GM21576 (cell line): ENCODE measurements around the gene MMP20.

Experiments
- ATAC-seq: cut with Tn5 transposase; IDR thresholded peaks from one replicate; pipeline ENCODE4 v1.9.1; 2021; ENCODE audit warnings: mild to moderate bottlenecking, moderate library complexity; ENCODE audit not compliant: unreplicated experiment

The MMP20 gene

DNA sequence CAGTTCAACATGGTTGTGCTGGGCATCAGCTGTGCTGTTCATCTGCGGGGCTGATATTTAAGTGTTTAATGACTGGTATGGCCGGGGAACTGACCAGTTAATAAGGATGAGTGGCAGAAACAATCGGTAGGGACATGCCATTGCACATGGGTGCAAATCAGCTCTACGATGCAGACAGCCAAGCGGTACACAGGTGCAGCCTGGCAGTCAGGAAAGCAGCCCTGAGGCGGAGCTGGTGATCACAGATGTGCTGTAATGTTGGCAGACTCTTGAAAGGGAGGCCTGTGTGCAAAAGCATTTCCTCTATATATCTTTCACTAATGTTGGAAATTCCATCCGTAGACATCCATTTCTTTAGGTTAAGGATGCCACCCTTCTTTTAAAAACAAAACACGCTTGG is 1.1 kb downstream of the MMP20 start:
- no peak for ATAC-seq

DNA sequence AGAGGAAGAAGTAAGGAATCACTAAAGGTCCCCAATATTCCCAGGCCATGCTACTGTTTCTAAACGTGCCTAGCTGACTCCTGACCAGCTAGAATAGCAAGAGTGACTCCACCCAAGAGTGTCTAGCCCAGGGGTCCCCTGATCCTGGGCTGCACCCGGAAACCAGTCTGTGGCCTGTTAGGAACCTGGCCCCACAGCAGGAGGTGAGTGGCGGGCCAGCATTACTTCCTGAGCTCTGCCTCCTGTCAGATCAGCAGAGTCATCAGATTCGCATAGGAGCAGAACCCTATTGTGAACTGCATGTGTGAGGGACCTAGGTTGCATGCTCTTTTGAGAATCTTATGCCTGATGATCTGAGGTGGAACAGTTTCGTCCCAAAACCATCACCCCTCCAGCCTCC is 2.0 kb downstream of the MMP20 start:
- ATAC-seq: no peak

DNA sequence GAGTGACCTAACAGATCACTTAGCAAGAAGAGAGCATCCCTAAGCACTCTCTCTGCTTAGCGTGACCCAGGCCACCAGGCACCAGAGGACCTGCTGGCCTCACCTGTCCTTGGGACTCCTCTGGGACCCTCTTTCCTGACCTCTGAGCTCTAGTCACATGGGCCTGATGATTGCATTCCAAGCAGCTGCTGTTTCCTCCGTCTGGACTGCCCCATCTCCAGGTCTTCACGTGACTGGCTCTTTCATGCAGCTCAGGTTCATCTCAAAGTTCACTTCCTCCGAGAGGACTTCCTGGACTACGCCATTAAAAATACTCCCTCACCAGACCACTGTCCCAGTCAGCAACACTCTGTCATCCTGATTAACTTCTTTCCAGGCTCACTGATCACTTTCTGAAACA is 2.9 kb downstream of the MMP20 start:
- ATAC-seq: no peak

DNA sequence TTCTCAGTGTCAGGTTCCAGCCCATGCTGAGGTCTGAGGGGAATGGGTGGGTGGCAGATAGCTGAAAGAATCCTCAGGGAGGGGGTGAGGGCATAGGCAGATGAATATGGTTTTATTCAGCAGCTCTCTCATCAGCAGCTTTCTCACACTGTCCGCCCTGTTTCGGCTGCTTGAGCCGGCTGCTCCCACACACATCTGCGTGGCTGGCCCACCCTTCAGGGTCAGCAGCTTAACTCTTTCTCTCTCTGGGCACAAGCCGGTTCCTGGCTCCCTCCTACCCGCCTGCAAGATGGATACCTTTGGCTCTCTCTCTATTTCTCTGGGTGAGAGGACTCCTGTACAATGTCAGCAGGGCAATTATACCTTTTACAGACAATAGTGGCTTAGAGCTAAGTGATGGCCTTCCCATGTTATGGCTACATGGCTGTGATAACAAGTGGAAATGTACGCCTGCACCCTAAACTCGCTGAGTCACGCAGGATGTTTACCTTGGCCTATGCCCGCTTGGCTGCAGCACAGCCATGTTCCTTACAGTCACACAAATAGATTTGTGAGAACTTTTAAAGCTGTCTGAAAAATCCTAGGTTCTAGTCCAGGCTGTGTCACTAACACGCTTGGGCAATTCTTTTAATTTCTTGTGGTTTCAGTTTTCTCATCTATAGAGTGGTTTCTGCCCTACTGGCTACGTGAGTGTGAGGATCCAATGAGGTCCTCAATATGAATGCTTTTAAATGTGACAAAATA is 4.1 kb downstream of the MMP20 start:
- ATAC-seq: peak; percentile 60

DNA sequence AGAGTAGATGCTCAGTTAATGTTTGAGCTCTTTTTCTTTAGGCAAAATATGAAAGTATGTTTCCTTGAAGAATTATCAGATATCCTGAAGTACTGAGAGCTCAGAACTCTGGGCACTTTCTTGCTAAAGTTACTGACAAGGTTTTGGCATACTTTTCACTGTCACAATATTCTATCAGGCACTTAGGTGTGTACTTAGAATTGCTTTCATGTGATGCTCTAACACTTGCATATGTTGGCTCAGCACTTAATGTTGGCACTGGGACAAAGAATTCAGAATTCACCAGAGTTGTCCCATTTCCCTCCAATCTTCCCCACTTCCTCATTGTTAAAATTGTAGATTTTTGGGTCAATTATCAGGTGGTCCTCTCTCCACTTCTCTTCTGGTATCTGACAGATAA is 5.0 kb downstream of the MMP20 start:
- ATAC-seq: no peak

DNA sequence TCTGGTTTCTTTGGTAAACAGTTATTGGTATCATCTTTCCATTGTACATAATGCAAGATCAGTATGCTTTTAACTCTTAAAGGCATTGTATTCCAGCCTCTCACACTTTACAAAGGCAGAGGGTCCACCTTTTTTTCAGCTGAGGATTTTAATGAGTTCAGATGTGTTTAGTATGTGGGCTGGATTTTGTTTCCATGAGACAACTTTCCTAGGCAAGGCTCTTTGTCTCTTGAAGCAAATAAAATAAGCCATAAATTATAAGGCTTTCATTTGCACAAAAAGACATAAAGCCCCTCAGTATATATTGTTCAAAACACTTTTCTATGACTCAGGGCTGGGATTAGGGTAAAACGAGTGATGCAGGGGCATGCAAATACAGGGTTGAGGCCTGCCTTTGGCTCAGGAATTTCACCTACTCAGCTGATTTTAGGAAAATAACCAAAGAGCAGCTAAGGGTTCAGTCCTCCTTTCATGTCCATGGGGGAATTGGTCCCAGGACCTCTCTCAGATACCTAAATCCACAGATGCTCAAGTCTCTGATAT is 7.6 kb downstream of the MMP20 start:
- no peak for ATAC-seq

DNA sequence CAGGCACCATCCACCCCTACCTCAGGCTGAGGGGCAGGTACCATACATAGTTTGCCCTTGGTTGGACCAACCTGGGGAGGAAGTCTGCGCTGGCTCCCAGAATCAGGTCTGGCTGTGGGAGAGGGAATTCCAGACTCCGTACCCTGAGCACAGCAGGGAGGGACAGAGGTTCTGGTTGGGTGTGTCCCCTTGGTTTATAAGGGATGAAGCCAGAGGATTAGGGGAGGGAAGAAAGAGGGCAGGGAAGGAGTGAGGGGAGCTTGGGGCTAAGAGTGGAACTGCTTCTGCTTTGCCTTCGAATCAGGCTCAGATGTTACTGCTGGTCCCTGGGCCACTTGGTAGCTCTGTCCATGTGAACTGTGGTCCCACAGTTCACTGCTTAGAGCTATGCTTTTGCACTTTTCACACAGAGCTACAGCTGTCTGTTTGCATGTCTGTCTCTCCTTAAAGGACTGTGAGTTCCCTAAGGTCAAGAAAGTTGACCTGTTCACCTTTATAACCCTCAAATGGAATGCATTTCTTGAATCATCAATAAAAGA is 9.2 kb downstream of the MMP20 start:
- no peak for ATAC-seq

DNA sequence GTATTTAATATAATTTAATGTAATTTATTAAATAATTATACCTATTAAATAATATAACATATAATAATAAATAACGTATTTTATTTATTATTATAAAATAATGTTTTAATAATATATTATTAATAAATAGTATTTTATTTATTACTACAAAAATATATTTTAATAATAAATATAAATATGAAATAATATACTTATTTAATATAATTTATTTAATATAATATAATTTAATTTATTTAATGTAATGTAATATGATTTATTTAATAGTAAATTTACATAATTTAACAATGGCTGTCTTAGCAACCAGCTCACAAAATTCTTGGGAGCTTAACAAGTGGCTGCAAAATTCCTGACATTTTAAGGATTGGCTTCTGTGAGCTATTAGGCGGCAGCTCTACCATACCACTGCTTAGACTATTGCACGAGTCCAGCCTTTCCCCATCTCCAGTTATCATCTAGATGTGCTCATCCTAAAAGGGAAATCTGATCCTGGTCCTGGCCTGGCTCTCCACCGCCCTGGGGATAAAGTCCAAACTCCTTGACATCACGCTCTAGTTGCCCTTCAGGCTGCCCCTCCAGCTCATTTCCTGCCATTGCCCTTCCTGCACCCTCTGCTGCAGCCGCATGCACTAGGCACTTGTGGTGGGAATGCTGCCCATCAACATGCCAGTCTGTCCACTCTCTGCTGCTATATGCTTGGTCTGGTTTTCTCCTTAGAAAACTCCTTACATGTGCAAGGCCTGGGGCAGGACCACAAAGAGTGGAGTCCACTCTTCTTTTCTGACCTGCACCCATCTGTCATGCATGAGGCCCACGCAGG is 9.8 kb downstream of the MMP20 start:
- ATAC-seq: no peak

DNA sequence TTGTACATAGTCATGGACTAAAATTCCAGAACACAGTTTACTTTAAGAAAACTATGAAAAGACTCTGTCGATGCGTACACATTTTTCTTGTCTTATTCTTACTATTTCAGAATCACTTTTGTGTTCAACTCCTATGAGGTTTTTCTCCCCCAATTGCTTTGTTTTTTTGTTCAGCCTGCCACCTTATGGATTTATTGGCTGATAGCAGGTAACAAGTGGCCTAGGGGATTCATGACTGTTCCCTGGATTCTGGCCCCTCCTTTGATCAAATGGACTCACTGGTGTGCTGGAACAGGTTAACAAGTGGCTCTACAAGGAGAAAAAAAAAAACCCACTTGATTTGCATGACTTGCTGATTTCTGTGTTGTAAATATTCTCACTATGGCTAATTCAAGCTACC is 10.6 kb downstream of the MMP20 start:
- ATAC-seq: no peak

DNA sequence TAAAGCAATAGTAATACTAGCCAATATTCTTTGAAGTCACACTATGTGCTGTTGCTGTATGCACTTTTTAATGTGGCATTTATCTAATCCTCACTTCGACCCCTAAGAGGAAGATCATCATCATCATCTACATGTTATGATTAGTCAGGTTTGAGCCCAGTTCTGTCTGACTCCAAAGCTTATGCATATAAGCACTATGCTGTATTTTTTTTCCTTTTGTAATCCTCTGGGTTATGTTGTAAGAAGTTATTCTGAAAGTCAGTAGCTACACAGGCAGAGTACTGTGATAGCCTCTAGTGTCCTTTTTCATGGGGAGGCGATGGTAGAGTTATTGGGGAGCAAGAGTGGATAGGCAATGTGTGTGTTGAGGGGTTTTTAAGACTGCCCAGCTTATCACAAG is 11.1 kb downstream of the MMP20 start:
- no peak for ATAC-seq

DNA sequence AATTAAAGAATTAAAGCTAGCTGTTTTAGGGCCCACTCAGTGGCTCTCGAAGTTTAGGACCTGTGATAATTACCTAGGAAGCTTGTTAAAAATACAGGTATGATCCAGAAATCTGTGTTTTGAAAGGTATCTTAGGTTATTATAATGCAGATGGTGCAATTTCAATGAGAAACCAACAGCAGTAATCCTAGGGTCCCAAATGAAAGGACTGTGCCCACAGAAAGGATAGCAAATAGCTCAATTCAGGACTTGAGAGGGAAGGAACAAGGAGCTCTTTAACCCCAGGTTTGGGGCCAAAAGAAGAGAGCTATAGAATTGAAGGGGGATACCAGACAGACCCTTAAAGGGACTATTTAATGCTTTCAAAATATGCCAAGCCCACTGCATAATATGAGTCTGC is 11.7 kb downstream of the MMP20 start:
- ATAC-seq: no peak

DNA sequence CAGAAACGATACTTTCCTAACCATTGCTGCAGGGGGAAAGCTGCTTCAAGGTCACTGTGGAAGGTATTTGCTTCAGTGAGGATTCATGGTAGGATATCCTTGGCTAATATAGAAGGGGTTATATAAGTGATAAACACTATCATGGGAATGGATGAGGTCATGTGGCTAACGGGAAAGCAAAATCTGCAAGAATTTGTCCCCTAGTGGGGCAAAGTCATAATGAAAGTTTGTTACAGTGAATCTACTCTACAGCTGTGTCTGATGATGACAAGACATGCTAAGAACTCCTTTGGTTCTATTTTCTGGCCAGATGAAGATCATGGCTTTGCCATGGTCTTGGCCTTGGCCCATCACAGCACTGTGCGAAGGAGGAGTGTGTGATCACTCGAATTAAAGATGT is 13.8 kb downstream of the MMP20 start:
- ATAC-seq: peak; percentile 39

DNA sequence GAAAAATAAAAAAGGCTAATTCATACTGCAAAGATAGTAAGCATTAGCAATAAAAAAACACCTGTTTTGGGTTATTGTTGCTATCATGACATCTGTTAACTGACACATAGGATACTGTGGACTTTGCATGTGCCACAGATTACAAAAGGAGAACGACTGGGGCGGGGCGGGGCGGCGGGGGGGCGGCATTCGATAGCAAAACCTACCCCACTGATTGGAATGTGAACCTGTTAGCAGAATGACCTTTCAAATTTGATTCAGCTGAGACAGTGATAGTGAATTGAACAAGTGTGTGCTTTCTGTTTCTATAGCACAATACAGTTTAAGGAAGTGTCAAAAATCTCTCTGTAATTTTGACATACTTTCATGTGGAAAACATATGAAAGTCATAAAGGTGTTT is 14.9 kb downstream of the MMP20 start:
- ATAC-seq: peak; percentile 34

DNA sequence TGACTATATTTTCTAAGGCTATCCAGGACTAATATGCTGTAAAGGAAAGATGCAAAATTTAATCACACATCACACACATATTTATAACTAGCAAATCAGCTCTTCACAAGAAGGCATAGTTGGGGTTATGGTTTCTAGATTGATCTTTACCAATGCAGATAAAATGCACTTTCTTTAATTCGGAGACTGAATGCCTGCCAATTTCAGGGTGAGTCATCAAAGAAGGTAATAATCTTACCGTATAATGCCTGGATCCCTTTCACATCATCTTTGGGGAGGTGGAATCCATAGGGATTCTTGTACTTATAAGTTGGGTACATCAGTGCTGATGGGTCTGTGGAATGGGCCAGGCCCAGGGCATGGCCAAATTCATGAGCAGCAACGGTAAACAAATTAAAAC is 16.4 kb downstream of the MMP20 start:
- no peak for ATAC-seq

DNA sequence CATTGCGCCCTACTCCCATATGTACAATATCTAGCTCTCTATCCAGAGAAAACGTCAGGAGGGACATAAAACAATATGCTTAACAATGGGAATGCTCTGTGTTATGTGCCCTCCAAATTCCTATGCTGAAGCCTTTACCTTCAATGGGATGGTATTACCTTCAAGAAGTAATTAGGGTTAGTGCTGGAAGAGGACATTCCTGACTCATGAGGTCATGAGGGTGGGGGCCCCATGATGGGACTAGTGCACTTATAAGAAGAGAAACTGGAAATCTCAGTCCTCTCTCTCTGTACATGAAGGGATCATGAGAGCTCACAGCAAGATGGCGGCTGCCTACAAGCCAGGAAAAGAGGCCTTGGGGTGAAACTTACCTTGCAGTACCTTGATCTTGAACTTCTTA is 20.3 kb downstream of the MMP20 start:
- no peak for ATAC-seq

DNA sequence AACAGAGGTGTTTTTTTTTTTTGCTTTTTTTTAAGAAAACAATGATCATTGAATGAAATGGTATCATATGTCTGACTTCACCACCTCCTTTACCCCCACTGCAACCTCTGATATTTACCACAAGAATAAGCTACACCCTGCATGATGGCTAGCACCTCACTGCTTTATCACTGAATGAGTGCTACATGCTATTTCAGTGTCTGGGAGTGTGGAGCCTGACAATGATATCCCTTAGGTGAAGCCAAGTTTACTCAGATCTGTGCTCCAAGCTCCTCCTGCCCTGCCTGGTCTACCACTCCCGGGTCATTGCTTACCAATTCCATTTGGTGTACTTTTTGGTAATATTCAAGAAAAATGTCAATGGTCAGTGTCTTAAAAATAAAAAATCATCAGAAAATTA is 21.1 kb downstream of the MMP20 start:
- no peak for ATAC-seq

DNA sequence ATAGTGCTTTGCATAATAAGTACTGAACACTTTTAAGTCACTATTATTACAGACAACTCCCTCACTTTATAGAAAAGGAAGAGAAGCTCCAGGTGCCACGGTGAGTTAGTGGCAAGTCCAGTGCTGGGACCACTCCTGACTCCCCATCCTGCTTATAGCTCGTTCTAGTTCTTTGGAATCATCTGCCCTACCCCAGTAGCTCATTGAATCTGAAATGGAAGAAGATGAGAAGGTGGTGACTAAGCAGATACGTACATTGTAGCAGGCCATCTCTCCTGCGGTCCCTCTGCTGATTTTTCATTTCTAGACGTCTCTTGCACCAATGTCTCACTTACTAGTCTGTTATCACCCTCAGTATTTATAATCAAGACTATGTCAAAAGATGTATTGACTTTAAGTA is 21.6 kb downstream of the MMP20 start:
- ATAC-seq: no peak

DNA sequence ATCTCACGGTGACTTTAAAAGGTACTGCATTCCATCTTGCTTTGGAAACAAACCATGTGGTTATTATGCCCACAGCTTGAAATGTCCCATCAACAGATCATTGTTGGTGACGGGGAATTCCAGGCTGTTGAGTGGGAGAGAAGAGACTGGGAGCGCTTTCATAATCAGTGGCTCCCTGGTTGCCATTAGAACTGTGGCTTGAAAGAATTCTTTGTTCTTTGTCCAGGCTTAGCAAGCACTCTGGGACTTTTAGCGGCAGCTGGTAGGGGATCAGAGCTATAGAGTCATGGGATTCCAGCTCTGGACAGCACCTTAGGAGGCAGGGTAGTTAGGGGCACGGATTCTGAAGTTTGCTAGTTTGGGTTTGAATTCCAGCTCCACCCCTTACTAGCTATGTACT is 22.0 kb downstream of the MMP20 start:
- ATAC-seq: no peak

DNA sequence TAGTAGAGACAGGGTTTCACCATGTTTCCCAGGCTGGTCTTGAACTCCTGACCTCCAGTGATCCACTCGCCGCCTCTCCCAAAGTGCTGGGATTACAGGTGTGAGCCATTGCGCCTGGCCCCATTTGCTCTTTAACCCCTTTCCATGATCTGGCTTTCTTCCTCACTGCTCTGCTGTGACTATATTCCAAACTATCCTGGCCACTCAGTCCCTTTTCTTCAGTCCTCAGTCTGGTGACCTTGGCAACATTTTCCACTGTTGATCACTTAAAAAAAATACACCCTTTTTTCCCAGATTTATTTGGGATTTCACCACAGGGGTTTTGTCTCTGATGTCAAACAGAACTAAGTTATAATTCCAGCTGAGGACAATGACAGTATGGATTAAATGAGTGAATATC is 24.5 kb downstream of the MMP20 start:
- no peak for ATAC-seq

DNA sequence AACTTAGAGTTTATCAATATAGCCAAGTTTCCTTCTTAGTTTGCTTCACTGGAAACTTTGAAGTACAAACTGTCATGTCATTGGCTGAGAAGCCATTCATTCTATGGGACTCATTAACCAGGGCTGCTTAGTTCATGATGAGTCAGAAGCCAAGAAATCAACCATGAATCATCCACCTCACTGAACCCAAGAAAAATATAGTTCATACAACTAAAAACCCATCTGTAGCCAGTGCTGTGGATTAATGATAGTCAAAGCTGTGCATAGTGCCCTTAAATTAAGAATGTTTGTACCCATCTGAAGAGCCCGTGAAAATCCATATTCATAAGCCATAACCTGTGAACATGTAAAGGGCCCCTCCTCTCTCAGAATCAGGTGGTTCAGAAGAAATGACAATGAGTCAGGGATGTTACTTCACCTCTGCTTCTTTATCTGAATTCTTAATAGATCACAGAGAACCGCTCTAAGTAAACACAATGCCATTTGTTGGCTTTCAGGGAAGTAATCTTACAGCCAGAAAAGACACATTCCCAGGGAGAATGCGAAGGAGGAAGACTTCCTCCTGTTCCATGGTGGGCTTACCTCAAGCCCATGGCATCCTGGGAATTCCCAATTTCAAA is 25.4 kb downstream of the MMP20 start:
- peak; percentile 87 for ATAC-seq

DNA sequence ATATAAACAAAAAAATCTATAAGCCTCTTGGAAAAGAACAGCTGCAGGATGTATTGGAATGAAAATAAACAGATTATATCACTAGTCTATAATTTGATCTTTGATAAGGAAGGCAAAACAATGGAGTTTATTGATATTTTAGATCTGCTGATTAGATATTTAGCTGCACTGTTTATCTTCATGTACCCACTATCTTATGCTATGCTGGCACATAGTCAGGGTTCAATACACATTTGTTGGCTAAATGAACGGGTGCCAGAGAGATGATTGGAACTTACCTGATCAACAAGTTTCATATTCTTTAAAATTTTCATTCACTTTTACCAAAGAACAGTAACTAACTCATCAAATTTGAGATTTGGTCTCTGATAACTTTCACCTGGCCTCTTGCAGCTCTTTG is 26.9 kb downstream of the MMP20 start:
- ATAC-seq: no peak

DNA sequence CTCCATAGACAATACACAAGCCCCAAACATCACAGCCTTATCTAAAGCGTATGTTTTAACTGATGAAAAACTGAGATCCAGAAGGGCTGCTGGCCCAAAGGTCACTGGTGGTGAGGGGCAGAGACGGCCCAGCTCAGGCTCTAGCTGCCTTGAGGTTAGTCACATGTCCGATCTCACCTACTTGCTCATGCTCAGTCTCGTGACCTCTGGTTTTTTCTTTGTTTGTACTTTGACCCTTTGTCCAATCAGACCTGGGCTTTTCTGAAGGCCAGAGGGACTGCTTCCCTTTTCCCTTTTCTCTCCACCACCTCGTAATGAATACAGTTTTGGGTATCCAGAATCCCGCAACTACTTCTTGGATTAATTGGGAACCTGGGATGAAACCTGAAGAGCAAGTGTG is 28.6 kb downstream of the MMP20 start:
- ATAC-seq: no peak
